Sigmoid colon (tissue), 4 donors: Measurements from ENCODE around the gene NISCH.

ENCODE experiments used
- CTCF ChIP-seq, 4 experiments: fragments of 450-650 bp in 3 of 4; fragments of 200-600 bp in 1 of 4; IDR thresholded peaks; one replicate each; pipeline ENCODE4 v1.5.1; 2016 to 2019; ENCODE audit warnings: antibody characterized with exemption in 4 of 4, mild to moderate bottlenecking in 3 of 4, moderate library complexity in 2 of 4
- POLR2A ChIP-seq, 2 donors: fragments of 450-650 bp; IDR thresholded peaks; one replicate each; pipeline ENCODE4 v1.6.1; 2016; ENCODE audit warnings: antibody characterized with exemption in 2 of 2, mild to moderate bottlenecking in 2 of 2, moderate library complexity in 2 of 2
- POLR2AphosphoS5 ChIP-seq, 4 donors: sonication (generic); formaldehyde crosslinking; IDR thresholded peaks; one replicate each; pipeline ENCODE4 v1.6.1; 2017; ENCODE audit warnings: antibody characterized with exemption in 4 of 4

- TF ChIP-seq POLR2AphosphoS5 (IDR thresholded peaks at IDR 0.05), result no peak
- TF ChIP-seq CTCF (IDR thresholded peaks at IDR 0.05), result no peak
- TF ChIP-seq POLR2A (IDR thresholded peaks at IDR 0.05), result no peak
Measured at GRCh38 chr3:52507359-52507758, 52.0 kb downstream of the NISCH start.
